ENCODE data around the gene GAB2. TPM values are rescaled to one million over a fixed set of nuclear protein-coding genes. Genes with fewer than 3 reads are reported as not detected.

GAB2 gene
- total RNA-seq (2016; rRNA removed; fragmentation: Illumina TruSeq; extraction: Trizol), result 3.2 and 4.1 TPM in 2 replicates
- 0.35 and 0.40 TPM in 2 replicates for total RNA-seq (2016; cell fraction: cytosol; rRNA removed; fragmentation: Illumina TruSeq; extraction: Trizol; ENCODE audit: low read depth)
- total RNA-seq (2016; cell fraction: insoluble cytoplasmic fraction; rRNA removed; fragmentation: Illumina TruSeq; extraction: Trizol), result 2.7 and 3.2 TPM in 2 replicates
- total RNA-seq (2016; cell fraction: membrane; rRNA removed; fragmentation: Illumina TruSeq; extraction: Trizol), result 1.6 and 1.7 TPM in 2 replicates
- total RNA-seq (2016; cell fraction: nucleus; rRNA removed; fragmentation: Illumina TruSeq; extraction: Trizol), result 3.4 and 4.6 TPM in 2 replicates
- polyA plus RNA-seq (2011; rRNA removed), result 7.9 and 8.6 TPM in 2 replicates
- polyA plus RNA-seq (2011; cell fraction: cytosol; rRNA removed), result 4.7 and 5.6 TPM in 2 replicates
- 11.5 and 11.7 TPM in 2 replicates for polyA plus RNA-seq (2011; cell fraction: nucleus; rRNA removed)
- 9.4 and 12.0 TPM in 2 replicates for polyA plus RNA-seq (2012)
- polyA plus RNA-seq (2016; cell fraction: cytosol; fragmentation: Illumina TruSeq; extraction: Trizol; ENCODE audit: low read depth), result 0.11 and 0.16 TPM in 2 replicates
- polyA plus RNA-seq (2016; cell fraction: insoluble cytoplasmic fraction; fragmentation: Illumina TruSeq; extraction: Trizol; ENCODE audit: low read depth), result 2.2 TPM in 2 replicates
- polyA plus RNA-seq (2016; cell fraction: membrane; fragmentation: Illumina TruSeq; extraction: Trizol; ENCODE audit: low read depth), result 0.73 and 0.90 TPM in 2 replicates
- 3.2 and 4.9 TPM in 2 replicates for polyA plus RNA-seq (2016; cell fraction: nucleus; fragmentation: Illumina TruSeq; extraction: Trizol; ENCODE audit: insufficient read depth, low read depth)
- polyA minus RNA-seq (2011; rRNA and poly(A)+ RNA removed; ENCODE audit: low replicate concordance), result 10.0 and 14.5 TPM in 2 replicates
- 5.8 and 6.6 TPM in 2 replicates for polyA minus RNA-seq (2011; cell fraction: cytosol; rRNA and poly(A)+ RNA removed)
- polyA minus RNA-seq (2011; cell fraction: nucleus; rRNA and poly(A)+ RNA removed), result 11.7 and 15.5 TPM in 2 replicates
- Bru-seq, nascent RNA, result percentile 62 among the genes with signal in this experiment
- BruChase-seq, experiment 1, labeled RNA remaining after a 6-hour chase, result percentile 57 among the genes with signal in this experiment
- percentile 59 among the genes with signal in this experiment for BruChase-seq, experiment 2, labeled RNA remaining after a 2-hour chase
- long read RNA-seq, experiment 1, partial matches to known transcripts, result 0 of 3 reads
- long read RNA-seq, experiment 1, other reads (novel, unspliced or antisense), result 3 of 3 reads
- long read RNA-seq, experiment 2, full-length matches to known transcripts, result 1 of 13 reads
- long read RNA-seq, experiment 2, partial matches to known transcripts, result 0 of 13 reads
- long read RNA-seq, experiment 2, other reads (novel, unspliced or antisense), result 12 of 13 reads

GRCh38 chr11:78417175-78417887, at the start of gene GAB2:
GAB2 (minus strand) TSS chr11:78417820; CDS start chr11:78417720, 100 bp downstream.
- no TSS peak for BruUV-seq (replicated peaks)
- Histone ChIP-seq H3K9ac (ENCODE audit: insufficient read depth, low read depth, low read length) (peak within 1 kb of the TSS; percentile 80), H2AFZ (ENCODE audit: low read length) (no peak within 1 kb of the TSS), H4K20me1 (ENCODE audit: insufficient read depth, low read length) (no peaks in the 10 kb centered on the region), H3K27me3 (ENCODE audit: control insufficient read depth in 1 of 2, insufficient read depth in 2 of 2, low read length in 2 of 2) (no peaks in the 10 kb centered on the region), H3K4me3 (replicated peaks in 1 of 3; ENCODE audit: insufficient read depth in 1 of 3, low read depth in 2 of 3, low read length in 3 of 3) (peak within 1 kb of the TSS; percentile 71 to 81 (median 78)), H3K9me3 (ENCODE audit: low read length) (no peaks in the 10 kb centered on the region), H3K4me2 (ENCODE audit: low read depth, low read length) (peak within 1 kb of the TSS; percentile 100), H3K79me2 (ENCODE audit: insufficient read depth, low read length) (peaks cover 26% of the 10 kb centered on the region), H3K4me1 (ENCODE audit: insufficient read depth, low read length) (peaks cover 41% of the 10 kb centered on the region), H3K27ac (ENCODE audit: extremely low read length, insufficient read depth, low read length) (peak within 1 kb of the TSS; percentile 84), H3K36me3 (replicated peaks in 1 of 2; ENCODE audit: control insufficient read depth in 1 of 2, insufficient read depth in 2 of 2, low read length in 2 of 2) (no peaks in the 10 kb centered on the region)
- DNase-seq (ENCODE audit: low spot score), result no peak
- POLR2A ChIA-PET, result interaction anchor here (0.6 to 1.4 kb wide), 7 partner anchors 18 to 231 kb away, joined by 3 to 4 read pairs (median 3); partner anchors contain the start of gene NARS2
- CTCF ChIA-PET (ENCODE audit: low intra/inter-chr PET ratio, low total read pairs), result interaction anchor here (1.9 kb wide), 1 partner anchor 147 kb away, joined by 10 read pairs; no protein-coding TSS in a partner anchor
- intact Hi-C loops (cut with micrococcal nuclease; ENCODE audit: unreplicated experiment) (loop anchor here (1.0 to 2.0 kb wide), 3 partner anchors 107 to 214 kb away; no protein-coding TSS in a partner anchor), in situ Hi-C loops (cut with HindIII; ENCODE audit: extremely low pct_ligation_motif_present, low pct_unique_long_range_greater_than_20kb) (loop anchor here (5.0 kb wide), 1 partner anchor 190 kb away; no protein-coding TSS in a partner anchor)
- no peak for FAIRE-seq
- ATAC-seq, result no peak; the same call in 1 of the 3 replicates
- 0% methylated on average over 6 of the region's 93 CpGs for WGBS (ENCODE audit: low lambda C conversion rate)
- TF ChIP-seq KLF6 (CRISPR knock-in tag; IDR thresholded peaks at IDR 0.05) (0 out of 2 replicates have a peak, but pooled peaks have one; percentile 7), ZNF703 (CRISPR knock-in tag; IDR thresholded peaks at IDR 0.05; ENCODE audit: borderline replicate concordance) (0 out of 2 replicates have a peak, but pooled peaks have one; percentile 18), CHD2 (IDR thresholded peaks at IDR 0.05; ENCODE audit: low read depth, low read length) (no peak), HNRNPK (IDR thresholded peaks at IDR 0.05; ENCODE audit: low read depth, low read length, poor library complexity, severe bottlenecking) (peak; percentile 64), TAF15 (IDR thresholded peaks at IDR 0.05; ENCODE audit: low read depth, low read length, poor library complexity, severe bottlenecking) (peak; percentile 1), PCBP1 (IDR thresholded peaks at IDR 0.05; ENCODE audit: borderline replicate concordance, low read depth, low read length) (0 out of 2 replicates have a peak, but pooled peaks have one; percentile 18), ARID3A (IDR thresholded peaks at IDR 0.05; ENCODE audit: low read depth, low read length) (no peak), PREB (CRISPR knock-in tag; IDR thresholded peaks at IDR 0.05) (no peak), TARDBP (CRISPR knock-in tag; IDR thresholded peaks at IDR 0.05) (no peak), ZC3H13 (CRISPR knock-in tag; IDR thresholded peaks at IDR 0.05) (peak; percentile 39; the same call in 1 of the 2 replicates), ZEB1 (IDR thresholded peaks at IDR 0.05; ENCODE audit: insufficient replicate concordance, low read depth) (peak; percentile 94), SRSF1 (optimal IDR thresholded peaks at IDR 0.05; ENCODE audit: low read depth, low read length) (peak; percentile 9), ARNT2 (CRISPR knock-in tag; IDR thresholded peaks at IDR 0.05; ENCODE audit: low read depth) (peak; percentile 3; the same call in 1 of the 2 replicates), ZNF350 (CRISPR knock-in tag; IDR thresholded peaks at IDR 0.05; ENCODE audit: borderline replicate concordance, low read depth) (no peak)
